Spleen (tissue), 11 donors: Measurements from ENCODE around the gene SPINK14. TPM values are rescaled to one million over a fixed set of nuclear protein-coding genes. Genes with fewer than 3 reads are reported as not detected.

ENCODE experiments used
- DNase-seq: peaks from one replicate; pipeline ENCODE4 v3.0.0-alpha.2; 2020
- H3K27ac ChIP-seq, 8 donors: fragments of 200-600 bp; sonication (generic) in 7 of 8; 1 replicate in 4 of 8; 2 replicates in 4 of 8; pipeline versions ENCODE4 v1.5.0 to v1.8.0; 2016 to 2021; ENCODE audit warnings: inconsistent platforms in 4 of 8, mild to moderate bottlenecking in 4 of 8, moderate library complexity in 1 of 8
- H3K27me3 ChIP-seq, 7 donors: fragments of 200-600 bp; sonication (generic) in 6 of 7; replicated peaks in 1 of 7; 1 replicate in 4 of 7; 2 replicates in 3 of 7; pipeline versions ENCODE4 v1.5.0 to v1.8.0; 2016 to 2021; ENCODE audit warnings: inconsistent platforms in 3 of 7, mild to moderate bottlenecking in 1 of 7
- H3K36me3 ChIP-seq, 6 donors: fragments of 200-600 bp; sonication (generic) in 5 of 6; 1 replicate in 4 of 6; 2 replicates in 2 of 6; pipeline versions ENCODE4 v1.5.0 to v1.8.0; 2016 to 2021; ENCODE audit warnings: inconsistent platforms in 2 of 6
- H3K4me1 ChIP-seq, 6 donors: fragments of 200-600 bp; sonication (generic) in 5 of 6; 1 replicate in 3 of 6; 2 replicates in 3 of 6; pipeline versions ENCODE4 v1.5.0 to v1.8.0; 2016 to 2021; ENCODE audit warnings: inconsistent platforms in 3 of 6
- H3K4me3 ChIP-seq, 8 donors: fragments of 200-600 bp; sonication (generic) in 7 of 8; 1 replicate in 4 of 8; 2 replicates in 4 of 8; pipeline versions ENCODE4 v1.5.0 to v1.8.0; 2016 to 2021; ENCODE audit warnings: inconsistent platforms in 4 of 8, mild to moderate bottlenecking in 4 of 8, moderate library complexity in 2 of 8
- H3K9me3 ChIP-seq, 8 donors: fragments of 200-600 bp; sonication (generic) in 7 of 8; 1 replicate in 4 of 8; 2 replicates in 4 of 8; pipeline versions ENCODE4 v1.5.0 to v1.8.0; 2016 to 2021; ENCODE audit warnings: inconsistent platforms in 4 of 8
- CTCF ChIP-seq, 11 experiments: fragments of 200-600 bp in 7 of 11; fragments of 450-650 bp in 4 of 11; sonication (generic) in 4 of 11; IDR thresholded peaks in 8 of 11; conservative IDR thresholded peaks in 3 of 11; 1 replicate in 7 of 11; 2 replicates in 4 of 11; pipeline versions ENCODE4 v1.4.0 to v1.8.0; 2016 to 2021; ENCODE audit warnings: antibody characterized with exemption in 11 of 11, inconsistent platforms in 4 of 11, mild to moderate bottlenecking in 1 of 11
- POLR2A ChIP-seq, 3 donors: fragments of 450-650 bp; IDR thresholded peaks; one replicate each; pipeline ENCODE4 v1.5.1; 2017; ENCODE audit warnings: antibody characterized with exemption in 3 of 3, mild to moderate bottlenecking in 1 of 3
- POLR2AphosphoS5 ChIP-seq, 3 donors: sonication (generic); formaldehyde crosslinking; IDR thresholded peaks; one replicate each; pipeline ENCODE4 v1.5.1; 2017; ENCODE audit warnings: antibody characterized with exemption in 3 of 3
- WGBS, 5 donors: extraction: QIAGEN DNeasy Blood & Tissue Kit in 3 of 5; methylation state at CpG; one replicate each; pipeline versions ENCODE4 v1.1.5 to v1.1.7; 2013 to 2018; 5-methylcytosine and 5-hydroxymethylcytosine counted together
- intact Hi-C: fragments of 100-400 bp; cut with DNase I; formaldehyde crosslinking; loops from one replicate; pipeline ENCODE4 v1.15.0; 2023; ENCODE audit warnings: low total_unique reads
- polyA plus RNA-seq, 3 donors: library from polyadenylated mRNA; stranded (reverse); fragments of 200-250 nt; gene quantifications; one replicate each; pipeline ENCODE4 v1.2.1, GENCODE V29; 2013
- small RNA-seq, 4 donors: library from RNA; depleted of rRNA; stranded (forward); fragments of <200 nt; gene quantifications; one replicate each; pipeline ENCODE3, GENCODE V24; 2016
- total RNA-seq, 7 donors: library from RNA; depleted of rRNA in 3 of 7; stranded (reverse); fragments of >200 nt in 3 of 7; fragmentation: NEBNext Ultra II Directional in 4 of 7; extraction: Animal tissue kit (Norgen Biotek cat#: 25700) in 4 of 7; gene quantifications; one replicate each; pipeline versions ENCODE4 v1.1.0 to v1.2.1, GENCODE V29; 2016 to 2021
- donor health status: healthy with polysubstance abuse.
- donor health status: DM: no; HTN: no; CAD: no; lungs with moderate emphysema.
- donor health status: DM: no; HTN: no; CAD: no.
- donor health status: Bipolar disorder and iron deficiency.
- donor health status: healthy.
- donor health status: DM: no; HTN: no; CAD: no.
- donor health status: DM: yes; HTN: yes; CAD: no.

The SPINK14 gene
- total and polyA plus RNA-seq, 10 donors = not detected

- intact Hi-C loops = no loop called here
- Histone ChIP-seq H3K4me3 (no peak overlapping the region), H3K27ac (no peak overlapping the region), H3K4me1 (no peaks in the 10 kb centered on the region), H3K27me3 (peaks cover 0 to 4% (median 0%) of the 10 kb centered on the region in 7 donors), H3K36me3 (no peaks in the 10 kb centered on the region), H3K9me3 (no peaks in the 10 kb centered on the region)
- DNase-seq = no peak
- TF ChIP-seq POLR2AphosphoS5 (IDR thresholded peaks at IDR 0.05) (no peak), POLR2A (IDR thresholded peaks at IDR 0.05) (no peak), CTCF (IDR thresholded peaks at IDR 0.05 in 8 of 11, conservative IDR thresholded peaks at IDR 0.05 in 3 of 11) (no peak)
- WGBS, 5 donors = 63 to 86% (median 73%) methylated on average over 2 of the region's 2 CpGs
Observed at GRCh38 chr5:148224117-148224742, 55.9 kb downstream of the SPINK14 start.

Small RNA genes lying within 50 kb of the gene (small RNA-seq; reads per million reads assigned to genes)
- gene HMGN1P16 = 0 reads per million in 4 donors

Other genes with a start within 250 kb of the SPINK14 start
- gene SPINK5, start 104.6 kb upstream of the SPINK14 start, total RNA-seq = under 1 TPM in 2 of 7 donors, not detected in 5; 0.21 to 0.32 TPM
- gene SPINK5, start 104.6 kb upstream of the SPINK14 start, polyA plus RNA-seq = under 1 TPM; 0.11 to 0.51 (median 0.26) TPM
- not detected for gene SPINK6, start 34.5 kb downstream of the SPINK14 start, total RNA-seq
- gene SPINK6, start 34.5 kb downstream of the SPINK14 start, polyA plus RNA-seq = not detected
- gene MARCOL, start 70.0 kb downstream of the SPINK14 start, total RNA-seq = not detected
- gene MARCOL, start 70.0 kb downstream of the SPINK14 start, polyA plus RNA-seq = not detected
- not detected for gene SPINK13, start 100.2 kb downstream of the SPINK14 start, total RNA-seq
- not detected for gene SPINK13, start 100.2 kb downstream of the SPINK14 start, polyA plus RNA-seq
- not detected for gene SPINK7, start 143.9 kb downstream of the SPINK14 start, total RNA-seq
- 1 to 10 TPM in 1 of 3 donors, not detected in 2; 1.3 TPM for gene SPINK7, start 143.9 kb downstream of the SPINK14 start, polyA plus RNA-seq
- not detected for gene SPINK9, start 167.0 kb downstream of the SPINK14 start, total RNA-seq
- not detected for gene SPINK9, start 167.0 kb downstream of the SPINK14 start, polyA plus RNA-seq
- 100 to 1,000 TPM in 1 of 7 donors, 10 to 100 TPM in 6; 50.4 to 119 (median 76.9) TPM for gene FBXO38, start 215.4 kb downstream of the SPINK14 start, total RNA-seq
- gene FBXO38, start 215.4 kb downstream of the SPINK14 start, polyA plus RNA-seq = 10 to 100 TPM; 14.3 to 14.5 (median 14.4) TPM